NB4 (cell line): ENCODE results near the gene DISP2.

ENCODE experiments used
- MYC ChIP-seq: IDR thresholded peaks from 2 replicates; pipeline ENCODE4 v1.6.1; 2011; ENCODE audit warnings: low read depth, low read length
- POLR2A ChIP-seq: IDR thresholded peaks from 2 replicates; pipeline ENCODE4 v1.6.1; 2011; ENCODE audit warnings: mild to moderate bottlenecking; ENCODE audit not compliant: insufficient read length; ENCODE audit errors: extremely low read depth
- TF ChIP-seq, protein P1 (sequence below): IDR thresholded peaks from one replicate; pipeline ENCODE4 v1.5.1; 2012; ENCODE audit warnings: low read depth, low read length

DNA sequence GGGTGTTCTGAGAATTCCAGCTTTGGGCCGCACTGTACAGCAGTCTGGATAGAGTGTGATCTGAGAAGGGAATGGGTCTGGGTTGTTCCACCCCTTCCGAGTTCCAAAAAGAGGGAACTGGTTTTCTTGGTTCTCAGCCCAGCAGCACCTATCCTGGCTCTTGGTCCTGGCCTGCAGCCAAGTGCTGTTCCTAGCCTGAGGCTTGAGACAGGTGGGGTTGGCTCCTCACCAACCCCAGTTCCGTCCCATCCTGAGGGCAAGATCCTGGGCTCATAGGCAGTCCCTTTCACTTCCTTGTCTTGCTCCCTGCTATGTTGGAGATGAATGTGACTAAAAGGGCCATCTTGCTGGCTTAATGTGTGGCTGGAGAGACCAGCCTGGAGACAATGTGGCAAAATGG is 62.8 kb downstream of the DISP2 start:
- TF ChIP-seq, protein P1, sequence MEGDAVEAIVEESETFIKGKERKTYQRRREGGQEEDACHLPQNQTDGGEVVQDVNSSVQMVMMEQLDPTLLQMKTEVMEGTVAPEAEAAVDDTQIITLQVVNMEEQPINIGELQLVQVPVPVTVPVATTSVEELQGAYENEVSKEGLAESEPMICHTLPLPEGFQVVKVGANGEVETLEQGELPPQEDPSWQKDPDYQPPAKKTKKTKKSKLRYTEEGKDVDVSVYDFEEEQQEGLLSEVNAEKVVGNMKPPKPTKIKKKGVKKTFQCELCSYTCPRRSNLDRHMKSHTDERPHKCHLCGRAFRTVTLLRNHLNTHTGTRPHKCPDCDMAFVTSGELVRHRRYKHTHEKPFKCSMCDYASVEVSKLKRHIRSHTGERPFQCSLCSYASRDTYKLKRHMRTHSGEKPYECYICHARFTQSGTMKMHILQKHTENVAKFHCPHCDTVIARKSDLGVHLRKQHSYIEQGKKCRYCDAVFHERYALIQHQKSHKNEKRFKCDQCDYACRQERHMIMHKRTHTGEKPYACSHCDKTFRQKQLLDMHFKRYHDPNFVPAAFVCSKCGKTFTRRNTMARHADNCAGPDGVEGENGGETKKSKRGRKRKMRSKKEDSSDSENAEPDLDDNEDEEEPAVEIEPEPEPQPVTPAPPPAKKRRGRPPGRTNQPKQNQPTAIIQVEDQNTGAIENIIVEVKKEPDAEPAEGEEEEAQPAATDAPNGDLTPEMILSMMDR, result no peak
- TF ChIP-seq POLR2A (no peak), MYC (no peak)
